ENCODE measurements around the gene CBFB. TPM values are rescaled to one million over a fixed set of nuclear protein-coding genes. Genes with fewer than 3 reads are reported as not detected.

CBFB gene
- total RNA-seq, 6 donors from 2014 or later = 31.4 to 73.4 (median 54.1) TPM

GRCh38 chr16:67111951-67112444 is 83.0 kb downstream of the CBFB start:
- WGBS, 2 donors = 74 to 88% methylated on average over 4 of the region's 4 CpGs
- ATAC-seq (ENCODE audit: low FRiP score in 2 of 2) (no peak), DNase-seq (no peak)
- no peak overlapping the region for H3K27ac ChIP-seq
- TF ChIP-seq POLR2A (IDR thresholded peaks at IDR 0.05) = no peak
- TF ChIP-seq POLR2AphosphoS5 (IDR thresholded peaks at IDR 0.05) = no peak
- TF ChIP-seq EP300 (IDR thresholded peaks at IDR 0.05) = no peak
- TF ChIP-seq CTCF (IDR thresholded peaks at IDR 0.05) = no peak
- H3K4me1 ChIP-seq = peaks cover 20 to 39% (median 25%) of the 10 kb centered on the region in 4 donors
- H3K36me3 ChIP-seq = no peaks in the 10 kb centered on the region
- H3K27me3 ChIP-seq = no peaks in the 10 kb centered on the region
- H3K4me3 ChIP-seq = no peak overlapping the region
- H3K9me3 ChIP-seq = no peaks in the 10 kb centered on the region

GRCh38 chr16:67112591-67113399 is 83.8 kb downstream of the CBFB start:
- Histone ChIP-seq H3K9me3 (no peaks in the 10 kb centered on the region), H3K36me3 (no peaks in the 10 kb centered on the region), H3K4me3 (no peak overlapping the region), H3K27me3 (no peaks in the 10 kb centered on the region), H3K27ac (no peak overlapping the region), H3K4me1 (peaks cover 20 to 39% (median 25%) of the 10 kb centered on the region in 4 donors)
- no peak for TF ChIP-seq POLR2A (IDR thresholded peaks at IDR 0.05)
- TF ChIP-seq CTCF (IDR thresholded peaks at IDR 0.05) = no peak
- DNase-seq (no peak), ATAC-seq (ENCODE audit: low FRiP score in 2 of 2) (no peak)
- 82 to 87% methylated on average over 4 of the region's 4 CpGs for WGBS, 2 donors

GRCh38 chr16:67114793-67115192 is 85.8 kb downstream of the CBFB start:
- Histone ChIP-seq H3K4me1 (peaks cover 15 to 31% (median 19%) of the 10 kb centered on the region in 4 donors), H3K36me3 (peaks cover 0 to under 1% (median under 1%) of the 10 kb centered on the region in 4 donors), H3K4me3 (no peak overlapping the region), H3K27me3 (no peaks in the 10 kb centered on the region), H3K9me3 (no peaks in the 10 kb centered on the region), H3K27ac (no peak overlapping the region)
- no peak for ATAC-seq (ENCODE audit: low FRiP score in 2 of 2)
- DNase-seq = no peak
- TF ChIP-seq POLR2AphosphoS5 (IDR thresholded peaks at IDR 0.05) (no peak), CTCF (IDR thresholded peaks at IDR 0.05) (no peak), POLR2A (IDR thresholded peaks at IDR 0.05) (no peak), EP300 (IDR thresholded peaks at IDR 0.05) (no peak)
- WGBS, 2 donors = 83 to 92% methylated on average over 2 of the region's 2 CpGs

GRCh38 chr16:67115639-67116038 is 86.7 kb downstream of the CBFB start:
- WGBS, 2 donors = 72 to 90% methylated on average over 7 of the region's 7 CpGs
- no peaks in the 10 kb centered on the region for H3K9me3 ChIP-seq
- peaks cover 11 to 27% (median 15%) of the 10 kb centered on the region in 4 donors for H3K4me1 ChIP-seq
- peaks cover 0 to 9% (median 8%) of the 10 kb centered on the region in 4 donors for H3K36me3 ChIP-seq
- H3K27ac ChIP-seq = no peak overlapping the region
- ATAC-seq (ENCODE audit: low FRiP score in 2 of 2) (no peak), DNase-seq (no peak)
- TF ChIP-seq POLR2AphosphoS5 (IDR thresholded peaks at IDR 0.05) = no peak
- TF ChIP-seq EP300 (IDR thresholded peaks at IDR 0.05) = no peak
- TF ChIP-seq CTCF (IDR thresholded peaks at IDR 0.05) = no peak
- TF ChIP-seq POLR2A (IDR thresholded peaks at IDR 0.05) = no peak
- H3K27me3 ChIP-seq = no peaks in the 10 kb centered on the region
- H3K4me3 ChIP-seq = no peak overlapping the region
